Smooth muscle cell (in vitro differentiated cells): Measurements from ENCODE around the gene SDR42E2. TPM values are rescaled to one million over a fixed set of nuclear protein-coding genes. Genes with fewer than 3 reads are reported as not detected.

Experiments used
- DNase-seq: peaks from one replicate; lab custom pipeline; 2025; ENCODE audit not compliant: unreplicated experiment; lab: John Stamatoyannopoulos, UW
- H2AFZ ChIP-seq: fragments of 200-600 bp; sonication (generic); 2 replicates; pipeline ENCODE4 v1.6.0; 2016; ENCODE audit warnings: antibody characterized with exemption, low read depth, mild to moderate bottlenecking
- H3F3A ChIP-seq: fragments of 200-600 bp; sonication (generic); 2 replicates; pipeline ENCODE4 v1.6.0; 2017; ENCODE audit warnings: antibody characterized with exemption, low read depth
- H3K27ac ChIP-seq: fragments of 200-600 bp; sonication (generic); 2 replicates; pipeline ENCODE4 v1.5.1; 2016; ENCODE audit warnings: low read depth, mild to moderate bottlenecking
- H3K27me3 ChIP-seq: fragments of 200-600 bp; sonication (generic); 2 replicates; pipeline ENCODE4 v1.6.1; 2016; ENCODE audit warnings: low read depth, mild to moderate bottlenecking
- H3K36me3 ChIP-seq: fragments of 200-600 bp; sonication (generic); 2 replicates; pipeline ENCODE4 v1.5.1; 2016; ENCODE audit warnings: low read depth
- H3K4me1 ChIP-seq: fragments of 200-600 bp; sonication (generic); 2 replicates; pipeline ENCODE4 v1.5.1; 2016; ENCODE audit warnings: low read depth
- H3K4me2 ChIP-seq: fragments of 200-600 bp; sonication (generic); 2 replicates; pipeline ENCODE4 v1.6.0; 2016; ENCODE audit warnings: mild to moderate bottlenecking
- H3K4me3 ChIP-seq: fragments of 200-600 bp; sonication (generic); 2 replicates; pipeline ENCODE4 v1.5.1; 2016; ENCODE audit warnings: mild to moderate bottlenecking
- H3K79me2 ChIP-seq: fragments of 200-600 bp; sonication (generic); 2 replicates; pipeline ENCODE4 v1.6.0; 2016; ENCODE audit warnings: low read depth, mild to moderate bottlenecking
- H3K9ac ChIP-seq: fragments of 200-600 bp; sonication (generic); 2 replicates; pipeline ENCODE4 v1.6.0; 2016; ENCODE audit warnings: low read depth
- H3K9me3 ChIP-seq: fragments of 200-600 bp; sonication (generic); replicated peaks from 2 replicates; pipeline ENCODE4 v1.5.1; 2016; ENCODE audit warnings: low read depth
- H4K20me1 ChIP-seq: fragments of 200-600 bp; sonication (generic); 2 replicates; pipeline ENCODE4 v1.6.0; 2016; ENCODE audit warnings: low read depth
- WGBS: methylation state at CpG from one replicate; pipeline ENCODE4 v1.1.7; 2016; ENCODE audit warnings: low lambda C conversion rate; 5-methylcytosine and 5-hydroxymethylcytosine counted together
- polyA plus RNA-seq: library from polyadenylated mRNA; unstranded; fragments of >200 nt; fragmentation: Nextera tagmentation; extraction: Ambion mirVana; gene quantifications from 2 replicates; pipeline ENCODE4 v1.2.1, GENCODE V29; 2016
- total RNA-seq: library from RNA; depleted of rRNA; stranded (reverse); fragments of >200 nt; gene quantifications from 2 replicates; pipeline ENCODE4 v1.2.3, GENCODE V29; 2014
- TF ChIP-seq, protein P1 (sequence below): fragments of 200-600 bp; sonication (generic); IDR thresholded peaks from 2 replicates; pipeline ENCODE4 v1.5.1; 2017; ENCODE audit warnings: borderline replicate concordance, mild to moderate bottlenecking, antibody characterized with exemption; ENCODE audit not compliant: insufficient read depth, poor library complexity, severe bottlenecking

Gene SDR42E2
- total and polyA plus RNA-seq, 2 experiments from 2014 or later = 0.18 TPM; not detected in 1

DNA sequence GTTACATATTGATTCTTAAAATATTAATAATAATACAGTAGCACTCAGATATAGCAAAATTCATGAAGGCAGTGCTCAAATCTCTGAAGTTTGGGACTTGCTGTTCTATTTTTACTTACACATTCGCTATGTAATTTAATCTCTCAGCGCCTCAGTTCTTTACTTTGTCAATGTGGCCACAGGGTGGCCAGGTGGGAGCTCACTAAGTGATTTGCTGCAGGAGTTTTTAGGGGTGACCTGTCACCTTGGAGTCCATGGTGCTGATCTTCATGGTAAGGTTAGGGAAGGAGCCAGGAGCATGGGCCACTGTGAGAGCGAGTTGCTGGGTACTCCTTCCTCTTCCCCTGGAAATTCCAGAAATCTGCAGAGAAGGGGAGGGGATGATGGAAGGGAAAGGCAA lies 41.9 kb upstream of the SDR42E2 start:
- DNase-seq = no peak
- WGBS = 90% methylated on average over 3 of the region's 3 CpGs
- Histone ChIP-seq H3K27ac (no peak overlapping the region), H2AFZ (no peak overlapping the region), H3K9me3 (no peaks in the 10 kb centered on the region), H3K4me1 (no peaks in the 10 kb centered on the region), H3K79me2 (no peaks in the 10 kb centered on the region), H3K36me3 (no peaks in the 10 kb centered on the region), H3K9ac (no peak overlapping the region), H3K27me3 (no peaks in the 10 kb centered on the region), H4K20me1 (no peaks in the 10 kb centered on the region), H3K4me2 (no peak overlapping the region), H3K4me3 (no peak overlapping the region), H3F3A (no peaks in the 10 kb centered on the region)
- TF ChIP-seq, protein P1, sequence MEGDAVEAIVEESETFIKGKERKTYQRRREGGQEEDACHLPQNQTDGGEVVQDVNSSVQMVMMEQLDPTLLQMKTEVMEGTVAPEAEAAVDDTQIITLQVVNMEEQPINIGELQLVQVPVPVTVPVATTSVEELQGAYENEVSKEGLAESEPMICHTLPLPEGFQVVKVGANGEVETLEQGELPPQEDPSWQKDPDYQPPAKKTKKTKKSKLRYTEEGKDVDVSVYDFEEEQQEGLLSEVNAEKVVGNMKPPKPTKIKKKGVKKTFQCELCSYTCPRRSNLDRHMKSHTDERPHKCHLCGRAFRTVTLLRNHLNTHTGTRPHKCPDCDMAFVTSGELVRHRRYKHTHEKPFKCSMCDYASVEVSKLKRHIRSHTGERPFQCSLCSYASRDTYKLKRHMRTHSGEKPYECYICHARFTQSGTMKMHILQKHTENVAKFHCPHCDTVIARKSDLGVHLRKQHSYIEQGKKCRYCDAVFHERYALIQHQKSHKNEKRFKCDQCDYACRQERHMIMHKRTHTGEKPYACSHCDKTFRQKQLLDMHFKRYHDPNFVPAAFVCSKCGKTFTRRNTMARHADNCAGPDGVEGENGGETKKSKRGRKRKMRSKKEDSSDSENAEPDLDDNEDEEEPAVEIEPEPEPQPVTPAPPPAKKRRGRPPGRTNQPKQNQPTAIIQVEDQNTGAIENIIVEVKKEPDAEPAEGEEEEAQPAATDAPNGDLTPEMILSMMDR = no peak

DNA sequence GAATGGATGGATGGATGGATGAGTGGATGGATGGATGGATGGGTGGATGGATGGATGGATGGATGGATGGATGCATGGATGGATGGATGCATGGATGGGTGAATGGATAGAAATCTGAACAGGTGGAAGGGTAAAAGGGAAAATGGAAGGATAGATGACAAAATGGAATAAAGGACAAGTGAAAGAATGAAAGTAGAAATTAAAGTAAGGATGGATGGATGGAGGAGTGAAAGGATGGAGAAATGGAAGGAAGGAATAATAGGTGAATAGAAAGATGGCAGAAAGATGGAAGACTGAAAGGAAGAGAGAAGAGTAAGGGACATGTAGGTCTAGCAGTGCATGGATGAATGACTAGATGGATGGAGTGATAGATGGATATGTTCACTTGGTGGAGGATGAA lies 40.1 kb upstream of the SDR42E2 start:
- H3K79me2 ChIP-seq = no peaks in the 10 kb centered on the region
- H3K4me3 ChIP-seq = no peak overlapping the region
- no peak for DNase-seq
- no peak overlapping the region for H3K27ac ChIP-seq
- H3K27me3 ChIP-seq = no peaks in the 10 kb centered on the region
- no peaks in the 10 kb centered on the region for H3K9me3 ChIP-seq
- TF ChIP-seq, protein P1 = no peak
- no peaks in the 10 kb centered on the region for H3K36me3 ChIP-seq
- no peaks in the 10 kb centered on the region for H4K20me1 ChIP-seq
- H3K9ac ChIP-seq = no peak overlapping the region
- no peaks in the 10 kb centered on the region for H3K4me1 ChIP-seq
- H2AFZ ChIP-seq = no peak overlapping the region
- H3F3A ChIP-seq = no peaks in the 10 kb centered on the region
- no peak overlapping the region for H3K4me2 ChIP-seq

DNA sequence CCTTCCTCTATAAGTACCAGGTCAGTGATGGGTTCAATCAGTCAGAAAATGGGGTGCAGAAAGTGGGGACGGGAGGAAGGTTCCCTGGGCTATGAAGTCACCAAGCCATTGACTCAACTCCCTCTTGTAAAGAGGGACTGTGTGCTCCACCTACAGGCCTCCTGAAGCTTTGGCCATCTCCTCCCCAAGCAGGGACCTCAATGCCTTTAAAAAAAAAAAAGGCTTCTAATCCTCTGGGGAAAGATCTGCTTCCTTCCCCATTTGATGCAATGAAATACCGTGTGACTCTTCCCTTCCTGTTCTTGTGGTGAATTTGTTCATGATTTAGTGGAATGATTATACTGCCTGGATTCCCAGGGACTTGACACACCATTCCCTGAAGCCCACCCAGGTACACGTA lies 39.2 kb upstream of the SDR42E2 start:
- no peaks in the 10 kb centered on the region for H3K79me2 ChIP-seq
- no peak for DNase-seq
- H3K4me1 ChIP-seq = no peaks in the 10 kb centered on the region
- H3K36me3 ChIP-seq = no peaks in the 10 kb centered on the region
- 67% methylated on average over 3 of the region's 3 CpGs for WGBS
- no peak overlapping the region for H3K9ac ChIP-seq
- no peaks in the 10 kb centered on the region for H3F3A ChIP-seq
- H3K9me3 ChIP-seq = no peaks in the 10 kb centered on the region
- H4K20me1 ChIP-seq = no peaks in the 10 kb centered on the region
- no peak overlapping the region for H3K4me2 ChIP-seq
- H2AFZ ChIP-seq = no peak overlapping the region
- TF ChIP-seq, protein P1 = no peak
- H3K27me3 ChIP-seq = no peaks in the 10 kb centered on the region
- no peak overlapping the region for H3K27ac ChIP-seq
- H3K4me3 ChIP-seq = no peak overlapping the region

DNA sequence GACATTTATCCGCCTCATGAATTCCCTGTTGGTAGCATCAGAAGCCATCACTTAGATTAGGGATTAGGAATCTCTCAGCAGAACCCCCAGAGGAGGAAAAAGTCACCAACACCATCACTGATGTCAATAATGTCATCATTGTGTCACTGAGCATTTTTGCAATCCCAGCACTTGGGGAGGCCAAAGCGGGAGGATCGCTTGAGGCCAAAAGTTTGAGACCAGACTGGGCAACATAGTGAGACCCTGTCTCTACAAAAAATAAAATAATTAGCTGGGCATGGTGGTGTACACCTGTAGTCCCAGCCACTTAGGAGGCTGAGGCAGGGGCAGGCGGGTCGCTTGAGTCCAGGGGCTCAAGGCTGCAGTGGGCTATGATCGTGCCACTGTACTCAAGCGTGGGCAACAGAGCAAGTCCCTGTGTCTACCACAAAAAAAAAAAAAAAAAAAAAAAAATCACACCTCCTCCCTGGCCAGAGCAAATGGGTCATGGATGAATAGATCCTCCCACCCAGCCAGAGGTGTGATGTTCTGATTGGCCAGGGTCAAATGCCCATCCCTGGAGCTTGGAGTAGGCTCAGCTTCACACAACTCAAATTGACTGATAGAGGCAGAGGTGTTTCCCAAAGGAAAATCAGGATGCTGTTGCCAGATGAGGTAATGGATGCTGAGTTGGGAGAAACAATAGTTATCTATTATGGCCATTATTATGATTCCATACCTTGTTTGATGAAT lies 38.4 kb upstream of the SDR42E2 start:
- Histone ChIP-seq H3K4me1 (no peaks in the 10 kb centered on the region), H3K9me3 (no peaks in the 10 kb centered on the region), H4K20me1 (no peaks in the 10 kb centered on the region), H3K36me3 (no peaks in the 10 kb centered on the region), H2AFZ (no peak overlapping the region), H3K4me2 (no peak overlapping the region), H3K4me3 (no peak overlapping the region), H3K79me2 (no peaks in the 10 kb centered on the region), H3K27ac (no peak overlapping the region), H3K9ac (no peak overlapping the region), H3K27me3 (no peaks in the 10 kb centered on the region), H3F3A (no peaks in the 10 kb centered on the region)
- no peak for DNase-seq
- WGBS = 98% methylated on average over 7 of the region's 7 CpGs
- TF ChIP-seq, protein P1 = no peak
